ENCODE results near the gene NTM. TPM values are rescaled to one million over a fixed set of nuclear protein-coding genes. Genes with fewer than 3 reads are reported as not detected.

Gene NTM
- polyA plus RNA-seq, 1 donor from 2014 or later, result 39.4 TPM

DNA sequence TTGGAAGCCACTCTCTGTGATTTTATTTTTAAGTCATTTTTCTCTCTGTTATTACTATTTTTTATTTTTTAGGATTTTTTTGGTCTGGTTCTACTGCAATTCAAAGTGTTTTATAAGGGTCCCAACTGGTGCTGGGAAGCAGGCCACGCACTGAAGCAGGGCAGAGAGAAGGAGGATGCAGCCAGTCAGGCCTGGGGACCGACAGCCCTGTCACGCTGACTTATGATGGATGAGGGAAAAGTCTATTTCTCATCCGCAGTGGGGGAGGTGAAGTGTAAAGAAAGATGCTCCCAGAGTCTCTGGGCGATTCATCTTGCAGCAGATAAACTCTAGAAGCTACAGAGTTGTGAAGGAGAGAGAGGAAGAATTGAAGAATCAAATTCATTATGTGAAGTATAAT, 191.6 kb downstream of the NTM start:
- no peak overlapping the region for H3K27ac ChIP-seq (ENCODE audit: low read length)
- no peaks in the 10 kb centered on the region for H3K9me3 ChIP-seq (ENCODE audit: low read length)
- no peaks in the 10 kb centered on the region for H3F3A ChIP-seq (ENCODE audit: insufficient read depth, low read length, poor library complexity, severe bottlenecking)
- H3K27me3 ChIP-seq (ENCODE audit: insufficient read depth, low read depth, low read length), result no peaks in the 10 kb centered on the region
- H3K4me2 ChIP-seq (ENCODE audit: low read length), result peak overlapping the region; percentile 1
- H3K9ac ChIP-seq (ENCODE audit: low read length), result no peak overlapping the region
- TF ChIP-seq SMC3 (conservative IDR thresholded peaks at IDR 0.05; ENCODE audit: poor library complexity) (no peak), MXI1 (conservative IDR thresholded peaks at IDR 0.05; ENCODE audit: poor library complexity, severe bottlenecking) (no peak), POLR2AphosphoS5 (IDR thresholded peaks at IDR 0.05) (no peak), TAF1 (IDR thresholded peaks at IDR 0.05; ENCODE audit: low read depth) (no peak), CTCF (IDR thresholded peaks at IDR 0.05; ENCODE audit: poor library complexity, severe bottlenecking) (no peak), EP300 (conservative IDR thresholded peaks at IDR 0.05; ENCODE audit: poor library complexity, severe bottlenecking) (no peak), REST (IDR thresholded peaks at IDR 0.05; ENCODE audit: borderline replicate concordance) (no peak), EZH2 (IDR thresholded peaks at IDR 0.05; ENCODE audit: borderline replicate concordance, insufficient read depth, low read length, poor library complexity, severe bottlenecking) (no peak)
- no peak overlapping the region for H2AFZ ChIP-seq (ENCODE audit: low read depth, low read length)
- no peaks in the 10 kb centered on the region for H4K20me1 ChIP-seq (ENCODE audit: insufficient read depth)
- no peaks in the 10 kb centered on the region for H3K9me2 ChIP-seq (ENCODE audit: insufficient read depth, low read length)
- H3K36me3 ChIP-seq (ENCODE audit: insufficient read depth, low read length), result no peaks in the 10 kb centered on the region
- H3K4me3 ChIP-seq (ENCODE audit: low read length), result no peak overlapping the region
- H3K79me2 ChIP-seq (replicated peaks; ENCODE audit: insufficient read depth, low read length), result no peaks in the 10 kb centered on the region

DNA sequence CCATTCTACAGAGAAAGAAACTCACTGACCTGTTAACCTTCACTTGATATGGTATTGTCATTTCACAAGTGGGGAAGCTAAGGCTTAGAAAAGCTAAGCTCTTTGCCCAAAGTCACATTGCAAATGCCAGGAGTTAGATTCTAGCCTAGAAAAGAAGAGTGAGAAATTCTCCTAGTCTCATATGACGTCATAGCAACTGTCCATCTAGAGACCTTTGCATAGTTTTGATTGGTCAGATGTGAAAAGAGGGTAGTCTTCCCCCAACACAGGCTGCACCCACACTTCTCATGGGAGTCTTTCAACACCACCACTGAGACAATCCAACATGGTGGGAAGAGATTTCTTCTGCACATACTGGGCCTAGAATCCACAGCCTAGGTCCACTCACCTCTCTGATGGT, 197.9 kb downstream of the NTM start:
- H3K9me2 ChIP-seq (ENCODE audit: insufficient read depth, low read length), result no peaks in the 10 kb centered on the region
- no peak overlapping the region for H3K27ac ChIP-seq (ENCODE audit: low read length)
- H3K79me2 ChIP-seq (replicated peaks; ENCODE audit: insufficient read depth, low read length), result no peaks in the 10 kb centered on the region

More for the DNA sequence above, 197.9 kb downstream of the NTM start:
- Histone ChIP-seq H3K27me3 (ENCODE audit: insufficient read depth, low read depth, low read length) (no peaks in the 10 kb centered on the region), H2AFZ (ENCODE audit: low read depth, low read length) (no peak overlapping the region), H3K9ac (ENCODE audit: low read length) (no peak overlapping the region), H3K4me2 (ENCODE audit: low read length) (no peak overlapping the region), H3F3A (ENCODE audit: insufficient read depth, low read length, poor library complexity, severe bottlenecking) (no peaks in the 10 kb centered on the region), H3K4me3 (ENCODE audit: low read length) (no peak overlapping the region), H3K9me3 (ENCODE audit: low read length) (no peaks in the 10 kb centered on the region), H3K36me3 (ENCODE audit: insufficient read depth, low read length) (no peaks in the 10 kb centered on the region), H4K20me1 (ENCODE audit: insufficient read depth) (no peaks in the 10 kb centered on the region)
- TF ChIP-seq EP300 (conservative IDR thresholded peaks at IDR 0.05; ENCODE audit: poor library complexity, severe bottlenecking) (no peak), MXI1 (conservative IDR thresholded peaks at IDR 0.05; ENCODE audit: poor library complexity, severe bottlenecking) (no peak), REST (IDR thresholded peaks at IDR 0.05; ENCODE audit: borderline replicate concordance) (no peak), POLR2AphosphoS5 (IDR thresholded peaks at IDR 0.05) (no peak), CTCF (IDR thresholded peaks at IDR 0.05; ENCODE audit: poor library complexity, severe bottlenecking) (no peak), RAD21 (conservative IDR thresholded peaks at IDR 0.05) (no peak), SMC3 (conservative IDR thresholded peaks at IDR 0.05; ENCODE audit: poor library complexity) (no peak), TAF1 (IDR thresholded peaks at IDR 0.05; ENCODE audit: low read depth) (no peak), EZH2 (IDR thresholded peaks at IDR 0.05; ENCODE audit: borderline replicate concordance, insufficient read depth, low read length, poor library complexity, severe bottlenecking) (no peak)

All from neural cell (in vitro differentiated cells).